ENCODE measurements around the gene ACER2.

ACER2 gene

DNA sequence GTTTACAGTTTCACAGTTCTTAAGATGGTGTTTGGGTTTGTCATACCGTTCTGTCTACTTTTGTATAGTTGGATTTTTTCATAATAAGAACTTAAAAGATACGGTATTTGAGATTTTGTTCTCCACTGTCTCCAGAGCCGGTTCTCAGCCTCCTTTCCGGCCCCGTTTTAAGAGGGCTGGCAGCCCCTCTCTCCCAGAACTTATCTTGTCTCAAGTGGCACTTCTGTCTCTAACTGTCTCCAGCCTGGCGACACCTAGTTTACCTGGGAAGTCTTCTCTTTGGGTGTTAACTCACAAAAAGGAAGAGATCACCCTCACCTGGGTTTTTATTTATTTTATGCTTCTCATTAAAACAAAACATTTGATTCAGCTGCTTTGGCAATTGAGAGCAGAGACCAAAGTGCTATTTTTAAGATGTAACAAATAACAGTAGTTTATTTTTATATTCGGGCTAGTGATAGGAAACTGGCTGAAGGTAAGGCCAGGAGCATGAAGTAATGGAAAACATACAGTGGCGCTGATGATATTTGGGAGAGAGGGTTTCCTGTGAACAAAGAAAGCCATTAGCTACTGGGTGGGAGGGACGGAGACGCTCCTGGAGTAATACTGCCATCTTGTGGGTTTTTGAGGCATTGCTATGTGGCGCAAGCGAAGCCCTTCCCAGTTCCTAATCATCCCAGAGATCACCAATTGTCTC, 48.3 kb downstream of the ACER2 start:
- peak in 3 of 4 experiments; percentile 5 to 20 (median 16) for DNase-seq

DNA sequence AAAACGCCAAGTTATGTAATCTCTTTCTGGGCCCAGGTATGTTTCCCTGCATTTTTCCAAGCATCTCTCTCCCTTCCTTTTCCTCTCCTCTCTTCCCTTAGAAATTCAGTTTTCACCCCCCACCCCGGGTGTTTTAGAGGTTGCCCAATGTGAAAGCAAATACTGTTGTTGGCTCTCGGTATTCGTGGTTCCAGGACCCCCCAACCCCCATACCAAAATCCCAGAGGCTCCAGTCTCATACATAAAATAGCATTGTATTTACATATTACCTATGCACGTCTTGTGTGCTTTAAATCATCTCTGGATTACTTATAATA, 48.8 kb downstream of the ACER2 start:
- DNase-seq = no peak

DNA sequence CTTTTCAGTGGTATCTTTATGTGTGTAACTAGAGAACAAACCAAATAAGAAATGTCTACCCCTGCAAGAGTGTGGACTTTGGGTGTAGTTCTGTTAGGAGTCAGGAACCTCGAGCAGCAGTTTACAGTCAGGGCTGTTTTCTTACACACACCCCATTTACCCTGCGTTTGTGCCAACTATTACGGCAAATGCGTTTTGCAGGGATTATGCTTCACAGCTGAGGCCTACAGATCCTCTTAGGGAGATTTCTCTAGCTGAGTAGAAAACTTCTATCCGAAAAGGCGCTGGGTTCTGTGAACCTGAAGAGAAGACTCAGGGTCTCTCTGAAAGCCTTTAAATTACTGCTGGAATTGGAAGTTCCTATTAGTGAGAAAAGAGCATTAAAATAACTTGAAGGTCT, 51.4 kb downstream of the ACER2 start:
- DNase-seq = no peak

DNA sequence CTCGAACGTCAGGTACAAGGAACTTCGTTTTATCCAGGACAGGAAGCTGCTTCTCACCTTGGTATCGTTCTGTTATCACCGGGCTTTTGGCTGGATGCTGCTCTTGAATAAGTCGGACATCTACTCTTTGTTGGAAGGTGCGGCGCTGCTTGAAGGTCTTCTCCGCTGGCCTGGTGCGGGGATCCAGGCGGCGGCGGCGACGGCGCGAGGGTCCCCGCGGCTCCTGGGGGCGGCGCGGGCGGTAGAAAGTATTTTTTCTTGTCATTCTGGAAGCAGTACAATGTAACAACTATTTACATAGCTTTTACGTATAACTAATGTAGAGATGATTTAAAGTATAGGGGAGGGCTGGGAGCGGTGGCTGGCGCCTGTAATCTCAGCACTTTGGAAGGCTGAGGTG, 52.3 kb downstream of the ACER2 start:
- no peak for DNase-seq

DNA sequence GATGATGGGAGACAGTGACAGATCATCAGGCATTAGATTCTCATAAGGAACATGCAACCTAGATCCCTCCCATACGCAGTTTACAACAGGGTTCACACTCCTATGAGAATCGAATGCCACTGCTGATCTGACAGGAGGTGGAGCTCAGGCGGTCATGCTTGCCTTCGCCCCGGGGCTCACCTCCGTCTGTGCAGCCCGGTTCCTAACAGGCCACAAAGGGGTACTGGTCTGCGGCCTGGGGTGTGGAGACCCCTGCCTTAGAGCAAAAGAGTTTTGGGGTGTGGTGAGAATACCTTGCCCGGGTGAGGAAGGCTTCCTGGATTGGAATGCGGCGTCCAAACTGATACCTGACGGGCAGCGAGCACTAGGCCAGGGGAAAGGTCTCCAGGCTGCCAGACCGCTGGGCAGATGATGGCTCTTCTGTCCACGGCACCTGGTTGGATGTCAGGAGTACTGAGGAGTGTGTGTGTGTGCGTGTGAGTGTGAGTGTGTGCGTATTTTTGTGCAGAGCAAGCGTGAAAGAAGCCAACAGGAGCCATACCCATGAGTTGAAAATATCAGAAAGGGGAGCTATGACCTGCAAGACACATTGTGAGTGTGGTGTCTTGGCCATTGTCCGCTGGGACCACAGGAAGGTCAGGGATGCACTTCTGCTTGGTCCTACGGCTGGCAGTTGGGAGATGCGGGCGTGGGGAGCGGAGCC, 55.4 kb downstream of the ACER2 start:
- DNase-seq = no peak

DNA sequence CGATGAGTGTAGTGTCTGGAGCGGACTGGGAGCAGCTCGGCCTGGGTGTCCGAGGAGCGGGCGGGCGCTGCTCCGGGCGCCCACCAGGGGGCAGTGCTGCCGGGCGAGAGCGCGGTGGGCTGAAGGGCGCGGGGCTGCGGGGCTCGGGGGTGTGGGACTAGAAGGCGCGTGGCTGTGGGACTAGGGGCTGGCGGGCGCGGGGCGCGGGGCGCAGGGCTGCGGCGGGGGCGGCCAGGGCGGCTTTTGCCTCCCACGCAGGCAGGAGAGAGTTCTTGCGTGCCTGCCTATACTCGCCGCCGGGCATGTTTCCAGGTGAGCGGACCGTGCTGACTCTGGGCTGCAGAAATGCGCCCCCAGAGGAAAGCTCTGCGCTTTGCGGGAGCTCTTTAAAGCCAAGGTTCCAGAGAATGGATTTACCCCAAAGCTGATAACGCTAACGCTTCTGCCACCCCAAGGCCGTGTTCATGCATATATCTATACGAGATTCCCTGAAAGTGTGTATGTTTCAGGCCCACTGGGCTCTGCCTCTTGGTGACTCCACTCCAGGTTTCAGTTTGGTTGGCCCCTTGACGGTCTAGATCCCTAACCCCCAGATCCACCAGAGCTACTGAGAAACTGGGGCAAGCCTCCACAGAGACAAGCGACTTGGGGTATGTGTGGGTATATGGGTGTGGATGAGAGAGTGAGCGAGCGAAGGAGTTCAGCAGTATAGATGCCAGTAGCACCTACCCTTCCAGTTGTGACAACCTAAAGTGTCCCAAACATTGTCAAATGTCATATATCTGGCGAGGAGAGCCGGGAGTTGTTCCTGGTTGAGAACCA, 56.2 kb downstream of the ACER2 start:
- DNase-seq = peak; percentile 42 to 48 (median 45)

DNA sequence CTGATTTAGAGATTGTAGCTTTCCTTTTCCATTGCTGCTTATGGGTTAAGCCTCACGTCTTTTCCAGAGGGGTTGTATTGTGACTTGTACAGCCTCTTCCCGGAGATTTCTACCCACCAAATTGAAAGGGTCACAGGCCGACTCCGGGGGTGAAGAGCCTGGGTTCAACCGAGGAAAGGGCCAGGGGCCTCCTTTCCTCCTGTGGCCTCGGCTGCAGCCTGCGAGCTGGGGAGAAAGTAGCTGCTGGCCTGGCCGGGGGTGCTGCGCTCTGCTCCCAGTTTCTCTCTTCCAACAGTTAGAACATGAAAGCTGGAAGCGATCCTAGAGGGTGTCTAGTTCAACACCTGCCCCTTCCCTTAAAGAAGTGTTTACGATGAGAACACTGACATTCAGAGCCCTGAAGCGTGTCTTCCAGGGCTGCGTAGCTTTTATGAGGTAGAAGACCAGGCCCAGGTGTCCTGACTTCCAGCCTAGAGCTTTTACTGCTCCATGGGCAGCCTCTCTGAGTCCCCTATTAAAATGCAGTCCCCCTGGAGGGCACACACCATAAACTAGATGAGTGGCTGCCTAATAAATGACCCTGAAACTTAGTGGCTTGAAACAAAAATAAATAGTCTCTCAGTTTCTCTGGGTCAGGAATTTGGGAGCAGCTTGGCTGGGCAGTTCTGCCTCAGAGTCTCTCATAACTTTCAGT, 56.9 kb downstream of the ACER2 start:
- DNase-seq = no peak

DNA sequence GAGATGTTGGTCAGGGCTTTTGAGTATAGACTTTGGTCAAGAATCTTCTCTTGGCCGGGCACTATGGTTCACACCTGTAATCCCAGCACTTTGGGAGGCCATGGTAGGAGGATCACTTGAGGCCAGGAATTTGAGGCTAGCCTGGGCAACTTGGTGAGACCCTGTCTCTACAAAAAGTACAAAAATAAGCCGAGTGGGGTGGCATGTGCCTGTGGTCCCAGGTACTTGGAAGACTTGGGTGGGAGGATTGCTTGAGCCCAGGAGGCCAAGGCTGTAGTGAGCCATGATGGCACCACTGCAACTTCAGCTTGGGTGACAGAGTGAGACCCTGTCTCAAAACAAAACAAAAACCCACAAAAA, 57.5 kb downstream of the ACER2 start:
- no peak for DNase-seq

DNA sequence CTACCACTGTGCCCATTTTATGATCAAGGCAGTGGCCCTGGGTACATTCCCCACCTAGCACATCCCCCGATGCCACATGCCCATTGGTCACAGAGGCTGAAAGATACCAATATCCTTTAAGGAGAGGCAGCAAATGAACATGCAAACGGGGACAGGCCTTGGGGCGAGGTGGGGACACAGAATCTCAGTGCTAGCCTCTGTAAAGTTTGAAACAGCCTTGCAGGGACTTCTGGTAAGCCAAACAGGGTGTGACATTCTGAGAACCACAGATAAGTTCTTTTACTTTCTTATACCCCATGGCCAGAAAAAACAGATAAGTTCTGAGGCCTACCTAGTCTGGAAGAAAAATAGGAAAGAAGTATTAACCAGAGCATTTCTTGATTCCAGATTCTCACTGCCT, 60.5 kb downstream of the ACER2 start:
- DNase-seq = no peak

DNA sequence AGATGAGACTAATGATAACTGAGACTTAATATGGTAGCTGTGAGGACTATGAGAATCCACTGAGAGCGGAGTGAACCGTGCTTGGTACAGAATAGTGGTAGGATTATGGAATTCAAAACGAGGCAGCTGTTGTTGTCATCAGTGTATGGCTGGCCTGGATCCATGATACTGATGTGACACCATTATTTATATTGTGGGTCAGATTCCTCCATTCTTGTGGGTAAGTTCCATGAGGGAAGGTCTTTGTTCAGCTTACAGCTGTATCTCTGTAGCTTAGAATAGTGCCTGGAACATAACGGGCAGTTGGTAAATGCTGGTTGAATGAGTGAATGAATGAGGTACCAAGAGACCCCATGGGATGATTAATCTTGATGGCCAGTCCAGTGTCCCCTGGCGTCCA, 61.8 kb downstream of the ACER2 start:
- no peak for DNase-seq

DNA sequence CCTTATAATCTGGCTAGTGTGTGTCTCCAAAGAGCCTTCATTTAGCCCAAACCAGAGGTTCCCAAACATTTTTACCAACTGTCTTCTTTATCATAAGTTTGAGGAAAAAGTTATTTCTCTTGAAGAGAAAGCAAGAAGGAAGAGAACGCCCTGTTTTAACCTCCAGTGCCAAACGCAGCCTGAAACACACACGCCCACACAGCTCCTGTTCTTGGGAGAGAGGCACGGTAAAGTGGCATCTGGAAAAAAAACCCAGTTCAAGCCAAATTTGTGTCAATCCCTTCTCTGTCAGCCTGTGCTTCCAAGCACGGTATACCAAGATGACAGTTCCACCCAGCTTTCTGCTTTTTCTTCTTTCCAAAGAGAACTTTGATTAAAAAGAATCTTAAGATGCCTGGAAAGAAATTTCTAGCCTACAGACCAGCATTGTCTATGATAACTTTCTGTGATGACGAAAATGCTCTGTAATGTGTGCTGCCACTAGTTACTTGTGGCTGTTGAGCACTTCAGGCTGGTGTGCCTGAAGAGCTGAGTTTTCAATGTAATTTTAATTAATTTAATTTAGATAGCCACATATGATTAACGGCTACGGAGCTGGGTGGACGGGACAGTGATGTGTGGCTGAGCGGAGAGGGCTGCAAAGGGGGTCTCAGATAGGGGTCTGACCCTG, 62.3 kb downstream of the ACER2 start:
- no peak for DNase-seq

DNA sequence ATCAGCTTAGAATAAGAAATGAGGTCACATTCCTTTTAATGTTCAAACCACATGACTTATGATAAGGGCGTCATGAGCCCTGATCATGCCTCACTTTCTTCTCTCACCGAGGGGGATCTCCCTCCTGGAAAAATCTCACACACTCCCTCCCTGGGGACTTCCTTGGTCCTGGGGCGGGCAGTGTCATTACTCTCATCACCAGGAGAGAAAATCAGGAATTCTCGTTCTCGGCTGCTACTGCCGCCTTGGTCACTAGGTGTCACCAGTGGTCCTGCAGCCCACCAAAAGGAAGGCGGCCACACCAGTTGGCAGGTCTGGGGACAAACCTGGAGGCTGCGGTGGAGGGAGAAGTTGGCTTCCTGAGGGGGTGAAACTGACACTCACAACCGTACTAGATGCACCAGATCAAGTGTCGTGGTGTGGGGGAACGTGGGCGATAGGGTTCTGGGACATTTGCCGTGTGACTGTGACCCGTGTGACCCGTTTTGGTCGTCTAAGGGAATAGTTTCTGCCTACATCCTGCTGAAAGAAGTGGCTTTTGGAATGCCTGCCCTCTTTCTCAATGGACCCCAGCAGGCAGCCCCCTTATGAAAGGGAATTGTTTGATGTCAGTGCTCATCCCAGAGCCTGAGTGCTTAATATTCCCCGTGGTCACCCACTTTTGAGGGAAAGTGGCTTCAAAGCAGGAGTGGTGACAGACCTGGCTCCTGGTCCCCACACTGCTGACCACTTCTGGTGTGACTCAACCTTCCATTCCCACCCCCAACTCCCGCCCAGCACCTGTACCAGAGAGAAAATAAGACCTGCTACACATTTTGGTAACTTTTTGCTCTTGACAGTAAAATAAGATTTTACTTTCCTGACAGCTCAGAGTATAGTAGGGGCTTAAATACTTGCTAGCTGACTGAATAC, 63.2 kb downstream of the ACER2 start:
- DNase-seq = peak in 1 of 4 experiments; percentile 6

DNA sequence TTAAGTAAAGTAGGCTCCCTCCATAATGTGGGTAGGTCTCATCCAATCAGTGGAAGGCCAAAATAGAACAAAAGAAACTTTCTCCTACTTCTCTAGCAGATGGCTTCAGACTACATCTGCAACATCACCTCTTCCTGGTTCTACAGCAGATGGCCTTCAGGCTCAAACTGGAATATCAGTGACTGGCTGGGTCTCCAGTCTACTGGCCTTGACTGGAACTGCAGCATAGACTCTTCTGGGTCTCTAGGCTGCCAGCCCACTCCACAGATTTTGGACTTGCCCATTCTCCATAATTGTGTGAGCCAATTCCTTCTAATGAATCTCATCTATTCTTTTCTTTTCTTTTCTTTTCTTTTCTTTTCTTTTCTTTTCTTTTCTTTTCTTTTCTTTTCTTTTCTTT, 64.8 kb downstream of the ACER2 start:
- no peak for DNase-seq

DNA sequence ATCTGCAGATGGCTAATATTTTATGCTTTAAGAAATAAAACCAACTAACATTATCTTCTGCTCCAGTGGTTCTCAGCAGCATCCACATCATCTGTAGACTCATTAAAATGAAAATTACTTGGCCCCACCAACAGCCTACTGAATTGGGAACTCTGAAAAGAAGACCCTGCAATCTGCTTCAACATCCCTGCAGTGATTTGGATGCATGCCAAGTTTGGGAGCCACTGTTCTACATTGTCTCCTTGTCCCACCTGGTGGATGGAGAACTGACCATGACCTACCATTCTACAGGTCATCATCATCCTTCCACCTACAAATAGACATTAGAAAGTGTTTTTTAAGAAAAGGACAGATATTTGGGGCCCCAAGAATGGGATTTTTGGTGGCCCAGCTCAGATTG, 71.1 kb downstream of the ACER2 start:
- DNase-seq = no peak

DNA sequence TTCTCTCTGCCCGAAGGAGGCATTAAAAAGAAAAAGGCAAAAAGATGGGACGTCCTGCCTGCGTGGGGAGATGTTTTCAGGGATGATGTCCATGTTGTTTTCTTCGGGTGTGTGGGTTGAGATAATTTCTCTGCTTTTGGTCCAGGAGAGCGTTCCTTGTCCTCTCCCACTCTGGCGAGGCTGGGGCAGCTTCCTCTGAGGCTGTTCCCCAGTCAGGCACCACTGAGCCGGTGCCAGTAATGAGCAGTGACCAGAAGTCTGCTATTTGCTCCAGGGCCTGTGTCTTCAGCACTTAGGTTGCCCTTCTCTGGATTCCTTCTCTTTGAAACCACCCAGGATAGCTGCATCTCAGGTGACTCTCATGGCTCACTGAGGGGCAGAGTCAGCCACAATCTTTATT, 71.5 kb downstream of the ACER2 start:
- no peak for DNase-seq

DNA sequence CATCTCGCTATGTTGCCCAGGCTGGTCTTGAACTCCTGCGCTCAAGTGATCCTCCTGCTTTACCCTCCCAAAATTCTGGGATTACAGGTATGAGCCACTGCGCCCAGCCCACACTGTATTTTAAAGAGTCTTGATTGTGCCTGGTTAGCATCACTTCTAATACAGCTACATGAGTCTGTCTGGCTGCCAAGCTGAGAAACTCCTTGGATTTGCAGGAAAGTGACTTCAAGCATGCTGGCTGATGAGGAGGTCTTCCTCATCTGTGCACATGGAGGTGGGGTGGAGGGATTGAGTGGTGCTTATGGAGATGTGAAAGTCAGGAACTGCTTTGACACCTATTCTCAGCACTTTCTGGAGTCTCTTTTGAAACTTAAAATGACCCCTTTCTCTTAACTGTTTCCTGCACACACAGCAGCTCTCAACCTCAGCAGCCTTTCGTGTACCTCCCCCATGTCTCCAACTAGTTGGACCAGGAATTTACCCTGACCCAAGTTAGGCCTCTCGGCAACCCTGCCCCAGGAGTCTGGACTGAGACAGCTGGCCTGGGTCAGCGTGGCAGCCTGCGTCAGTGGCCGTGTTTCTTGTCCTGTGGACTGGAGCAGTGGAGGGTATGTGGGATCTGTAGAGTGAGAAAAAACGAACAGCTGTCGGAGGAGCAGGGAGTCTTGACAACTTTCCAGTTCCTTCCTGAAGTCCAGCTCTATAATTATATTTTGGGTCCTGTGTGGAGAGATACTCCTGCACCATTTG, 72.5 kb downstream of the ACER2 start:
- DNase-seq = no peak

DNA sequence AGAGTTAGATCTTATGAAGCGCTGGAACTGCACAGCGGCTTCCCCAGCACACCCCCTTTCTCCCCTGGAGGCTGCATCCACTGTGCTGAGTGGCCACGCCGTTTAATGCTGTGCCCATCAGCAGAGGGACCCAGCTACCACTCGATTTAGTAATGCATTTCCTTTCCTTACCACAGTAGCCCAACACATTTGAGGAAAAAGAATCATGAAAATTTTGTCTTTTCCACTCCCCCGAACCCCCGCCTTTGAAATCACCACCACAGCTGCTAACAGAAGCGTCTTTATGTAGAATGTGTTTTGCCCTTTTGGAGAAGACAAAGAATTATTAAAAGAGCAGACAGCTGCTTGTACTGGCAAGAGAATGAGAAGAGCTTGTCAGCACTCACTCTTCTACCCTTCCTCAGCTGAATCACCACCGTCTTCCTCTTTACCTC, 73.2 kb downstream of the ACER2 start:
- no peak for DNase-seq

DNA sequence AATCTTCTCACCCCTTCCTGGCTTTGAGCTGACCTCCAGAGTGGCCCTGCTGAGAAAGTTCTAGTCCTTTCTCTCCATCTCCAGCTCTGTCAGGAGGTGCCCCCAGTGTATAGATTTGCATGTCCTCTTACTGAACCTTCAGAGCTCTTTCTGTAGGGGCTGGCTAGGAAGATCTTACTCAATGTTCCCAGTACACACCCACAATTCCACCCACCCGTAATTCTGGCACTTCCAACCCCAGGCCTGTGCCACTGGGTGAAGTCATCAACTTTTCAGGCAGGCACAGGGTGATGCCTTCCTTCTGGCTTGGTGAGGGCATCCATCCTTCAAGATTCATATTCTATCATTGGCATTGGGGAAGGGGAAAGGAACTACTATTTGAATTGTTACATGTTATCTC, 75.9 kb downstream of the ACER2 start:
- no peak for DNase-seq

DNA sequence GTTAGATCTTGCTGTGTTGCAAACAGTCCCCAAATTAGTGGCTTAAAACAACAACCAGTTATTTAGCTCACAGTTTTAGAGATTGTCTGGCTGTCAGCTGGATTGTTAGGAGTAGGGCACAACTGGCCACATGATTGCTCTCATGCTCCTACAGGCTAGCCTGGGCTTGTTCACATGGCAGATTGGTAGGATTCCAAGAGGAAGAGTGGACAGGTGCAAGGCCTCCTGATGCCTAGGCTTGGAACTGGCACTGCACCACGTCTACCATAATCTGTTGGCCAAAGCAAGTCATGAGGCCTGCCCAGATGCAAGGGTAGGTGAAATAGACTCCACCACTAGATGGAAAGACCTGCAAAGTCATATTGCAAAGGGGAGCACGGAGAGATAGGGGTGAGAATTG, 76.4 kb downstream of the ACER2 start:
- DNase-seq = no peak

DNA sequence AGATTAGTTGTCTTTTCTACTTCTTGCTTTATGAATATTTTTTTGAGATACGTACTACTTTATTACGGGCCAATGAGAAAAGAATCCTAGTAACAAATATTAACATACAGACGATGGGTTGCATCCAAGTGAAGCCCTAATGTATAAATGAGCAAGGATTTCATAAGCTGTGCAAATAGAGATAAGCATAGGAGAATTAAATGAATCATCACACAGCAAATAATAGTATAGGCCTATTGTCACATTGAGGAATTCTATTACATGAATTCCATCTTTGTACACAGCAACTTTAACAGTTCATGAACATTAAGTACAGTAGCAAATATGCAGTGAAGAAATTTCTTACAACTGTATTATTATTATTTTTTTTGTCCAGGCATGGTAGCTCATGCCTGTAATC, 78.0 kb downstream of the ACER2 start:
- DNase-seq = no peak

DNA sequence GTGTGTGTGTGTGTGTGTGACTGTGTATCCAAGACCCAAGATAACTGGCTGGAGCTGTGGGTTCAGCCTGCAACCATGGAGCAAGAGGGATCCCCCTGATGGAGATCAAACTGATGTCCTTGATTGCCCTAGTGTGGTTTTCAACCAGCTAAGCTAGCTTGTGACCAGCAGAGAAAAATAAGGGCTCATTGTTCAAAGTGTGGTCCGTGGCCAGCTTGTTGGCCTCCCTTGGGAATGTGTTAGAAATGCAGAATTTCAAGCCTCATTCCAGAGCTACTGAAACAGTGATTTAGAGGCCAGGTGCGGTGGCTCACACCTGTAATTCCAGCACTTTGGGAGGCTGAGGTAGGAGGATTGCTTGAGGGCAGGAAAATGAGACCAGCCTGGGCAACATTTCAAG, 79.9 kb downstream of the ACER2 start:
- DNase-seq = no peak

Measured in activated CD4-positive, CD25-positive, alpha-beta regulatory T cell (primary cell).